ENCODE results near the gene AHDC1. TPM values are rescaled to one million over a fixed set of nuclear protein-coding genes. Genes with fewer than 3 reads are reported as not detected.
"Not testable (repeated sequence)": the region's sequence is repeated elsewhere in the genome, so short reads cannot be mapped to it uniquely, and the experiment has no call there.

Gene AHDC1
- total RNA-seq, 1 donor from 2014 or later, result 61.6 TPM

GRCh38 chr1:27566462-27567145, 37.3 kb downstream of the AHDC1 start:
- DNase-seq (ENCODE audit: low spot score), result no peak

DNA sequence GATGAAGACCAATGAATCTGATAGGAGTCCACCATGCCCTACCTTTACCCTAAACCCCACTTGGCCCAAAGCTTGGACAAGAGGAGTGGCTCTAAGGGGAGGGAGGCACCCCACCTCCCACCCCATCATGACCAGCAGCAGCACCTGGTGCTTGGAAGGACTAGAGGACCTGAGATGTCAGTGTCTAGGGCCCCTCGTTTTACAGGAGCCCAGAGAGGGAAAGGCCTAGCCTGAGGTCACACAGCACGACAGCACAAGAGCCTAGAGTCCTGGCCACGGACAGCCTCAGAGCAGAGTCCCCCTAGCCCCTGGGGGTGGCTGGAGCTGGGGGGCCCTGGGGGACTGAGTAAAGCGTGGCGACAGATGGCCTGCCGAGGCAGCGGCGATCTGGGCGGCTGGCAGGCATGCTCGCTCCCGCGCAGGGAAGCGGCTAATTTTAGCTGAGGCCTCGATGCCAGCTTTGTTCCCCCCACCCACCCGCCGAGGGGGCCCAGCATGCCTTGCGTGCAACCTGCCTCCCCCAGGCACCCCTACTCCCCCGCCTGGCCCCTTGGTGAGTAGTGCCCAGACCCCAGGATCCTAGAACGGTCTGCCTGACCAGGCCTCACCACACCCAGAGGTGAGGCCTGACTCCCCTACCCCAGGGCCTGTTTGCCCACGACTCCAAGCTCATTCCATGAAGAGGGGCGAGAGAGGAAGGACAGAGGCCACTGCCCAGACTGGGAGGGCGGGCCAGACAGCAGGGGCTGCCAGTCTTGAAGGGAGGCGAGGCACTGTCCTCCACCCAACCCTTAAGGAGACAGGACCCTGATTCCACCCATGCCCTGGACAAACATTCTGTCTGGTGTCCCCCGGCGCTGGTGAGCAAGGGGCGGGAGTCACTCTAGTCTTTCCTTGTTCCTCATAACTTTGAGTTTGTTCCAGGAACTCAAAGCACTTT, 39.0 kb downstream of the AHDC1 start:
- no peak for DNase-seq (ENCODE audit: low spot score)

- peak; percentile 82 for DNase-seq (ENCODE audit: low spot score)
Observed at GRCh38 chr1:27563591-27564471, 40.1 kb downstream of the AHDC1 start.

DNA sequence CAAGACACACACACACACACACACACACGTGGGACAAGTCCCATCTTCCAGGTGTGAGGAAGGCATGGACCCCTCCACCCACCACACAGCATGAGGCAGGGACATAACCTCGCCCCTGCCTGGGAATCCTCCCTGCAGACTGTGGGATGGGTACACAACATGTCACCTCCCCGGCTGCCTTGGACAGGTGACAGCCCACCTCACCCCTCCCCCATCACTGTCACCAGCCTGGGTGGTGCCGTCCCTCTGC, 40.7 kb downstream of the AHDC1 start:
- no peak for DNase-seq (ENCODE audit: low spot score)

DNA sequence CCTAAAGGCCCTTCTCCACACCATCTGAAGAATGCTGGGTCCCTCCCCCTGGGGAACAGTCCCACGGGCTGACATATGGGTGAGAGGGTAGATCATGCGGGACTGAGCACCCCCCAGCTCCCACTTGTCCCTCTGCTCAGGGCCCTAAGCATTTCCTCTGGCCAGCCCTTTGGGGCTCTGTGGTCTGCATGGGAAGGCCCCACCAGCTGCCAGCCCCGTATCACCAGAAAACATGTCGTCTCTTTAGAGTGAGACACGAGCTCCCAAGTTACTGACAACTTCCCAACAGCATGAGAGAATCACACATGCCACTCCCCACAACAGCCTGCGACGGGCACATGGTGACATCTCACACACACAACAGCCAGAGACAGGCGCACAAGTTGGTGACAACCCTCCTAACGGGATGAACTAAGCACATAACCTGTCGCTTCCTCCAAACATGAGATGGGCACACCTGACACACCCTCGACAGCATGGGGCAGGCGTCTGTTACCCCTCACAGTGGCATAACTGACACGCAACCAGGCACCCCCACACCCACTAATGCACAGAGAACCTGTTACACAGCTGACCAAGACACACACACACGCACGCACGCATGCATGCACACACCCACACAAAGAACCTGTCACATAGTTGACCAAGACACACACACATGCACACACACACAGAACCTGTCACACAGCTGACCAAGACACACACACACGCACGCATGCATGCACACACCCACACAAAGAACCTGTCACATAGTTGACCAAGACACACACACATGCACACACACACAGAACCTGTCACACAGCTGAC, 41.2 kb downstream of the AHDC1 start:
- DNase-seq (ENCODE audit: low spot score), result no peak

- no peak for DNase-seq (ENCODE audit: low spot score)
Observed at GRCh38 chr1:27562021-27562420, 41.9 kb downstream of the AHDC1 start.

DNA sequence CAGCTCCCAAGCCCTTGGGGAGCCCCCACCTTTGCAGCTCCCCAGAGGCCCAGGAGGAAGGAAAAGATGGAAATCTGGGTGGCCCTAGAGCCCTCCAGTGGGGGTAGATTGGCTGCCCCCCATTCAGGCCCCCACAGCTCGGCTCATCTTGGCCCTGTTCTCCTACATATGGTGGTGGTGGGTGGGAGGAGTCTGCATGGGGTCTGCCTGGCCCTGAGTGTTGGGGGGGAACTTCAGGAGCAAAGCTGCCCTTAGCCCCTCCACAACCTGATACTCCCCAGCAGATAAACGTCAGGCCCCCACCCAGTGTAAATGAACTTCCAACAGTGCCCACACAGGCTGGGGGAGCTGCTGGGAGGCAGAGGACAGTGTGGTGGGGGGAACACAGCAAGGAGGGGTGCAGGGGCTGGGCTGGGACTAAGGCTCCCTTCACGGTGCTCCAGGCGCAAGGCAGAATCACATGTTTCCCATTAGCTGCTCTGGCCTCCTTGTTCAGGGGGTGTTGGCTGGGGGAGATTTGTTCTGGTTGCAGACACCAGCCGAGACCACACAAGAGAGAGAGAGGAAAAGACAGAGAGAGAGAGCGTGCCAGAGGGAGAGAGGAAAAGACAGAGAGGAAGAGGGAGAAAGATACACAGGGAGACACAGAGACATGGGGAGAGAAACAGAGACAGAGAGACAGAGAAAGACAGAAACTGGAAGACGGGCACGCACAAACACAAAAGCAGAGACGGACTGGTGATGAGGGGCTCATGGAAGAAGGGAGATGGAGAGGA, 42.6 kb downstream of the AHDC1 start:
- DNase-seq (ENCODE audit: low spot score), result no peak

- no peak for DNase-seq (ENCODE audit: low spot score)
Observed at GRCh38 chr1:27560268-27561123, 43.4 kb downstream of the AHDC1 start.

DNA sequence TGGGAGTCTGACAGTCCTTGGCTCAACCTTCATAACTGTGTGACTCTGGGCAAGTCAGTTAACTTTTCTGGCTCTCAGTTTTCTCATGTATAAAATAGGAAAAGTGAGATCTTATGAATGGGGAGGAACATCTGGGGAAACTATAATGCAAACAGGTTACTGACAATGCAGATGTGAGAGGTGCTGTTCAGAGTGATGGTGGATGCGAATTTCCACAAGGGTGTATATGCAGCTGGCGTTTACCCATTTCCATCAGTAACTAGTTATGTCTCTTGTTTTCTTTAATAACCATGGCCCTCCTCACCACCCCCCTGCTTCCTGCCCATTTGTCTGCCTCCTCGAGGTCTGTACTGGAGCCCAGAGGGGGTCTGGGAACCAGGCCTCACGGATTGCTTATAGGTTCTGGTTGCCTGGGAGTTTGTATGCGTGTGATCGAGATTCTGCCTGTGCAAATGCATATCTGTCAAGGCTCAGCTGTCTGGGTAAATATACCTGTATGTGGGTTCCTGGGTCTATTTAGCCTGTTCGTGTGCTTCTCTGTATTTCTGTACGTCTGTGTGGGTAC, 44.4 kb downstream of the AHDC1 start:
- no peak for DNase-seq (ENCODE audit: low spot score)

- peak; percentile 70 for DNase-seq (ENCODE audit: low spot score)
Observed at GRCh38 chr1:27557596-27558340, 46.2 kb downstream of the AHDC1 start.

DNA sequence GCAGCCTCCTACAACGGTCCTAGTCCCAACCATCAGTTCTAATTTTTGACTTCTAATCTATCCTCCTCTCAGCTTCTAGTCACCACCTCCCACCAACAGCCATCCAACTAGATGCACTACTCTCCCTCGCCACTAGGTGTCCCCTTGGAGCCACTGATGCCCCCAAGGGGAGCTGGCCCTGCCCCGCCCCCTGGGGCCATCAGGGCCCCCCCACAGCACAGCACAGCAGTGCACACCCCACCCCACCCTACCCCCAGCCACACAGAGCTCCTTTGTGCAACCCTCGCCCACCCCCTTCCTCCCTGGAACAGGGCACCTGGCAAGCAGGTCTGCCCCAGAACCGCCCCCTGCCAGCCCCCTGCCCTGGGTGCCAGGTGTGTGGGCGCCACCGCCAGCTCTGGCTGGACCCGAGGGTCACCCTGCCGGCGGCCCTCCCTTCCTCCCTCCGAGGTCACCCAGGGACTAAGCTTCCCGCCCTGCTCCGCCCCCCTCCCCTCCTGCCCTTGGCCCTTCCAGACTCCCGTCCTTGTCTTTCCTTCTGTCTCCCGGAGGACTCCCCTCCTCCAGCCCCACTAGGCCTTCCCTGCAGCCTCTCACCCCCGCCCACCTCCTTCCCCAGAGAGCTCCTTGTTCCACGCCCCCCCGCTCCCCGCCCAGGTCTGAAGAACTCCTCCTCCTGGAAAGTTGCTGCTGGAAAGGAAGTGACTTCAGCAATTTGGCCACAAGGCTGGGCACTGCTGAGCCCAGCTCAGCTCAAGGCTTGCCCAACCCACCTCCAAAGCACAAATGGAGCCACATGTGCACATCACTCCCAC, 47.0 kb downstream of the AHDC1 start:
- DNase-seq (ENCODE audit: low spot score), result peak; percentile 92

DNA sequence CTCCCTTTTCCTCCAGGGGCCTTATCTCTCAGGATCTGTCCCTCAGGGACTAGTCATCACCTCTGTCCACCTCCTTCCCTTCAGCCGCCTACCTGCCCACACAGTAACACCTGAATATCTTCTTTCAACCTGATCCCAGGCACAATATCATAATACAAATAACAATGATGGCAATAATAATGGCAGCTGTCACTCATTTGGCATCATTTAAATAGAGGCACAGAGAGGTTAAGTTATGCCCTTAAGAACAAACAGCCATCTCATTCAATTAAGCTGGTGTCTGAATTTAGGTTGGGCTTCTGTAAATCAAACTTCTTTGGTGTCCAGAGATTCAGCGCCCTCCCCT, 47.5 kb downstream of the AHDC1 start:
- no peak for DNase-seq (ENCODE audit: low spot score)

DNA sequence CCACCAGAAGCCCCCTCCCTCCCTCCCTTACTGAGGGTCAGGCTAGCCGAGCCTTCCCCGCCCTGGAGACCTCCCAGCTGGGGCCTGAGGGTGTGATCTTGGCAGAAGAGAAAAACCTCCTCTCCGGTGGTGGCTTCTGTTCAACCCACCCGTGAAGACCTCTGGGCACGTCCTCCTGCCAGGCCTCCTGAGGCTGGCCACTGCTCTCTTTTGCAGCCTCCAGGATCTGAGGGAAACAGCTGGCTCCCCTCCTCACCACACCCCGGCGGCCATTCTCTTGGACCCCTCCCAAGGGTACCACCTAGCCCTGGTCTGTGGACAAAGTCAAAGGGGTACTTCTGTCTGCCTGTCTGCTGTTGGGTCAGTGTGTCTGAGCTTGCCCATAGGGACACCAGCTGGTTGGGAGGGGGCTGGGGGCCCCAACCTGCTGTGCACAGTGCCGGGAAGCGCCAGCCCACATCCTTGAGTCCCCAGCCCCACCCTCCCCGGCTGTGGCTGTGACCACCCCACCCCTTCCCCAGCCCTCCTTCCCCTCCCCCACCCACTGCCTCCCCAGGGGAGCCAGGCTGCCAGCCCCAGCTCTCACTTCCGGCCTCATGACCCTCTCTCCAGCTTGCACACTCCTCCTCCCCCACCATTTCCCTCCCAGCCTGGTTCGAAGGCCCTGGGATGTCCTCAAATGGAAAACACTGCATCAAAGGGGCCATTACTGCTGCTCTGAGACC, 48.1 kb downstream of the AHDC1 start:
- no peak for DNase-seq (ENCODE audit: low spot score)

GRCh38 chr1:27554759-27555699, 48.9 kb downstream of the AHDC1 start:
- DNase-seq (ENCODE audit: low spot score), result no peak

- no peak for DNase-seq (ENCODE audit: low spot score)
Observed at GRCh38 chr1:27554293-27554692, 49.7 kb downstream of the AHDC1 start.

- DNase-seq (ENCODE audit: low spot score), result not testable (repeated sequence)
Observed at GRCh38 chr1:27553823-27554222, 50.1 kb downstream of the AHDC1 start.
